Endothelial cell of umbilical vein (primary cell): ENCODE data around the gene HOXB3. TPM values are rescaled to one million over a fixed set of nuclear protein-coding genes. Genes with fewer than 3 reads are reported as not detected.
A peak's percentile ranks its signal among the peaks of the same experiment; 100 is the strongest.

ENCODE experiments used
- BruUV-seq: library from RNA; stranded (reverse); fragments of 400-500 nt; replicated peaks from 2 replicates; lab custom pipeline; 2021; lab: Mats Ljungman, UMichigan
- CTCF ChIA-PET: fragments of 300-600, 350-600 bp; sonication (Branson Sonifier 250); formaldehyde crosslinking; loops from one replicate; lab custom pipeline; 2021; ENCODE audit warnings: antibody characterized with exemption, inconsistent platforms; lab: Charles Lee
- POLR2A ChIA-PET: fragments of 300-600, 350-600 bp; sonication (Branson Sonifier 250); formaldehyde crosslinking; loops from one replicate; lab custom pipeline; 2021; ENCODE audit warnings: antibody characterized with exemption, inconsistent platforms; lab: Charles Lee
- DNase-seq: peaks from one replicate; pipeline ENCODE4 v3.0.0-alpha.2; 2011; ENCODE audit warnings: low read depth, low spot score
- FAIRE-seq: peaks from 2 replicates; lab custom pipeline; 2011; peaks lifted over from hg19 to GRCh38; lab: Jason Lieb, UNC
- H2AFZ ChIP-seq: 2 replicates; pipeline ENCODE4 v1.6.0; 2012; ENCODE audit warnings: low read depth, low read length, control low read depth, inconsistent platforms
- H3K27ac ChIP-seq: 2 replicates; pipeline ENCODE4 v1.5.1; 2011; ENCODE audit warnings: low read depth, mild to moderate bottlenecking, control low read depth, low read length, moderate library complexity; ENCODE audit not compliant: insufficient read depth
- H3K27me3 ChIP-seq, 2 experiments: 2 replicates each; pipeline versions ENCODE4 v1.6.0 to v1.6.1; 2011; ENCODE audit warnings: low read length in 2 of 2, mixed read lengths in 1 of 2; ENCODE audit not compliant: control insufficient read depth in 2 of 2, insufficient read depth in 2 of 2
- H3K36me3 ChIP-seq, 2 experiments: 2 replicates in 1 of 2; 3 replicates in 1 of 2; pipeline ENCODE4 v1.5.1; 2011; ENCODE audit warnings: low read length in 2 of 2, mild to moderate bottlenecking in 1 of 2, moderate library complexity in 1 of 2; ENCODE audit not compliant: control insufficient read depth in 2 of 2, insufficient read depth in 2 of 2; ENCODE audit errors: extremely low read depth in 1 of 2
- H3K4me1 ChIP-seq: 3 replicates; pipeline ENCODE4 v1.5.1; 2011; ENCODE audit warnings: mild to moderate bottlenecking, low read length; ENCODE audit not compliant: control insufficient read depth, insufficient read depth; ENCODE audit errors: extremely low read depth
- H3K4me2 ChIP-seq: 2 replicates; pipeline ENCODE4 v1.6.1; 2011; ENCODE audit warnings: low read length, control low read depth, mixed read lengths; ENCODE audit not compliant: insufficient read depth
- H3K4me3 ChIP-seq, 3 experiments: fragments of 200-600 bp in 1 of 3; sonication (generic), shearing (Covaris generic) in 1 of 3; replicated peaks in 1 of 3; 2 replicates each; pipeline ENCODE4 v1.5.1; 2011 to 2016; ENCODE audit warnings: control low read depth in 3 of 3, low read length in 3 of 3, mild to moderate bottlenecking in 2 of 3, inconsistent platforms in 1 of 3, low read depth in 1 of 3, moderate library complexity in 1 of 3; ENCODE audit not compliant: insufficient read depth in 1 of 3
- H3K79me2 ChIP-seq: 2 replicates; pipeline ENCODE4 v1.6.0; 2012; ENCODE audit warnings: low read length, inconsistent platforms; ENCODE audit not compliant: control insufficient read depth, insufficient read depth
- H3K9ac ChIP-seq: replicated peaks from 2 replicates; pipeline ENCODE3; 2011; ENCODE audit warnings: low read length, control low read depth; ENCODE audit not compliant: insufficient read depth; ENCODE audit errors: extremely low read depth
- H3K9me1 ChIP-seq: replicated peaks from 3 replicates; pipeline ENCODE4 v1.6.0; 2011; ENCODE audit warnings: mild to moderate bottlenecking, low read length; ENCODE audit not compliant: control insufficient read depth, insufficient read depth; ENCODE audit errors: extremely low read depth
- H3K9me3 ChIP-seq: replicated peaks from 2 replicates; pipeline ENCODE4 v1.5.1; 2012; ENCODE audit warnings: low read length, inconsistent platforms; ENCODE audit not compliant: control insufficient read depth, insufficient read depth
- H4K20me1 ChIP-seq: replicated peaks from 2 replicates; pipeline ENCODE3; 2011; ENCODE audit warnings: mild to moderate bottlenecking, low read length; ENCODE audit not compliant: control insufficient read depth, insufficient read depth; ENCODE audit errors: extremely low read depth
- EZH2 ChIP-seq: IDR thresholded peaks from 2 replicates; pipeline ENCODE4 v1.6.1; 2012; ENCODE audit warnings: borderline replicate concordance, low read depth, mild to moderate bottlenecking, moderate library complexity, low read length, inconsistent platforms; ENCODE audit not compliant: severe bottlenecking
- FOS ChIP-seq: IDR thresholded peaks from 2 replicates; pipeline ENCODE4 v1.6.1; 2011; ENCODE audit warnings: mild to moderate bottlenecking, low read length, moderate library complexity, borderline replicate concordance; ENCODE audit not compliant: insufficient read depth
- GATA2 ChIP-seq: IDR thresholded peaks from 2 replicates; pipeline ENCODE4 v1.7.0; 2011; ENCODE audit warnings: low read depth, mild to moderate bottlenecking, moderate library complexity, mixed read lengths, low read length; ENCODE audit not compliant: insufficient read length, insufficient read depth
- JUN ChIP-seq: IDR thresholded peaks from 2 replicates; pipeline ENCODE4 v1.6.1; 2011; ENCODE audit warnings: borderline replicate concordance, low read depth; ENCODE audit not compliant: insufficient read length, insufficient read depth
- MYC ChIP-seq: IDR thresholded peaks from one replicate; pipeline ENCODE4 v1.6.1; 2011; ENCODE audit warnings: mild to moderate bottlenecking, low read depth, low read length
- POLR2A ChIP-seq: IDR thresholded peaks from 2 replicates; pipeline ENCODE4 v1.6.1; 2012; ENCODE audit warnings: low read depth, mild to moderate bottlenecking, control low read depth, low read length
- POLR2AphosphoS5 ChIP-seq: IDR thresholded peaks from 2 replicates; pipeline ENCODE4 v1.6.1; 2012; ENCODE audit warnings: low read depth, mild to moderate bottlenecking, control low read depth, low read length, moderate library complexity; ENCODE audit not compliant: insufficient read depth
- dilution Hi-C: fragments of 300-500 bp; cut with MboI; formaldehyde crosslinking; loops from one replicate; pipeline ENCODE4 v1.15.0; 2019; ENCODE audit warnings: low sequenced_read_pairs; ENCODE audit not compliant: extremely low pct_ligation_motif_present
- intact Hi-C: fragments of 100-400 bp; cut with micrococcal nuclease; formaldehyde crosslinking; loops from one replicate; pipeline ENCODE4 v1.10.0; 2022
- polyA plus RNA-seq, 4 experiments: library from polyadenylated mRNA; depleted of rRNA in 3 of 4; stranded (reverse) in 3 of 4; unstranded in 1 of 4; fragments of >200 nt; gene quantifications; 2 replicates each; pipeline versions ENCODE4 v1.2.1 to v1.2.3, GENCODE V29; 2011 to 2012; ENCODE audit warnings: missing spikeins in 1 of 4
- total RNA-seq: library from RNA; stranded (reverse); gene quantifications from 2 replicates; pipeline ENCODE4 v1.2.3, GENCODE V29; 2021
- TF ChIP-seq, protein P1 (sequence below): IDR thresholded peaks from 2 replicates; pipeline ENCODE4 v1.6.1; 2011; ENCODE audit not compliant: insufficient read depth, insufficient read length
- TF ChIP-seq, protein P2 (sequence below), 2 donors: IDR thresholded peaks; 1 replicate in 1 of 2; 2 replicates in 1 of 2; pipeline ENCODE4 v1.5.1; 2011; ENCODE audit warnings: low read length in 2 of 2, mild to moderate bottlenecking in 2 of 2, moderate library complexity in 2 of 2, control low read depth in 1 of 2, inconsistent platforms in 1 of 2, low read depth in 1 of 2; ENCODE audit not compliant: insufficient read depth in 1 of 2; ENCODE audit errors: extremely low read depth in 1 of 2

The HOXB3 gene
- total and polyA plus RNA-seq, 2 donors (not counting 3 experiments of a cell fraction or from before 2014, with no cell fraction given): 29.6 to 56.6 TPM

DNA sequence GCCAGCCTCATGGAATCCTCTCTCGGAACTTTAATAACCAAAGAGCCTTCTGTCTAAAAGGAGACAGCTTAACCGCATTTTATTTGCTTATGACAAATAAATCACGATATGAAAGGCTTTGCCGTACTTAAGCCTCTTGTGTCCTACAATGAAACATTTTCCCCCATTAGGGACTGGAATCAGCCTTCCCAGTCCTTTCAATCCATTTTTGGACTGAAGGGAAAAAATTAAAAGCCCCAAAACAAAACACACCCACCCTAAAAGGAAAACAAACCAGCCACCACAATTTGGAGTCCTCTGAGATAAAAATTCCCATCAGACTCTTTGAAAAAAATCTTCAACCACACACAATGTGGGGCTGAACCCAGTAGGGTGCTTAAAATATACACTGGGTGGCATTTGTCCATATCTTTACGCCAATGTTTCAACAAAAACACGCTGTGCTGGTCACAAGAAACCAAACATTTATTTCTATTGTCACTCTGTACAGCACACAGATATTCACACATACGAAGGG lies 14.9 kb downstream of the HOXB3 start:
- intact Hi-C loops: loop anchor here (1.0 kb wide), 1 partner anchor 31 kb away; no protein-coding TSS in a partner anchor
- no peak overlapping the region for H2AFZ ChIP-seq
- H3K9me1 ChIP-seq: no peaks in the 10 kb centered on the region
- H3K79me2 ChIP-seq: peaks cover 94% of the 10 kb centered on the region
- FAIRE-seq: peak; percentile 38
- DNase-seq: peak; percentile 53
- H3K27ac ChIP-seq: peak overlapping the region; percentile 47
- ChIA-PET POLR2A (no interaction called here), CTCF (interaction anchor here (0.7 to 2.4 kb wide), 3 partner anchors 19 to 222 kb away, joined by 3 to 9 read pairs (median 4); no protein-coding TSS in a partner anchor)
- H3K27me3 ChIP-seq: no peaks in the 10 kb centered on the region
- H3K9me3 ChIP-seq: no peaks in the 10 kb centered on the region
- peaks cover 0 to 3% of the 10 kb centered on the region in 2 experiments for H3K36me3 ChIP-seq
- no peaks in the 10 kb centered on the region for H4K20me1 ChIP-seq
- H3K4me1 ChIP-seq: peaks cover 80% of the 10 kb centered on the region
- peak overlapping the region; percentile 81 for H3K4me2 ChIP-seq
- dilution Hi-C loops: no loop called here
- H3K9ac ChIP-seq: peak overlapping the region; percentile 29
- TF ChIP-seq, protein P1, sequence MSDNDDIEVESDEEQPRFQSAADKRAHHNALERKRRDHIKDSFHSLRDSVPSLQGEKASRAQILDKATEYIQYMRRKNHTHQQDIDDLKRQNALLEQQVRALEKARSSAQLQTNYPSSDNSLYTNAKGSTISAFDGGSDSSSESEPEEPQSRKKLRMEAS: no peak
- TF ChIP-seq JUN: no peak
- TF ChIP-seq MYC: no peak
- no peak for TF ChIP-seq FOS
- no peak for TF ChIP-seq EZH2
- no peak for TF ChIP-seq GATA2
- TF ChIP-seq POLR2AphosphoS5: no peak
- no peak for TF ChIP-seq POLR2A
- TF ChIP-seq, protein P2, sequence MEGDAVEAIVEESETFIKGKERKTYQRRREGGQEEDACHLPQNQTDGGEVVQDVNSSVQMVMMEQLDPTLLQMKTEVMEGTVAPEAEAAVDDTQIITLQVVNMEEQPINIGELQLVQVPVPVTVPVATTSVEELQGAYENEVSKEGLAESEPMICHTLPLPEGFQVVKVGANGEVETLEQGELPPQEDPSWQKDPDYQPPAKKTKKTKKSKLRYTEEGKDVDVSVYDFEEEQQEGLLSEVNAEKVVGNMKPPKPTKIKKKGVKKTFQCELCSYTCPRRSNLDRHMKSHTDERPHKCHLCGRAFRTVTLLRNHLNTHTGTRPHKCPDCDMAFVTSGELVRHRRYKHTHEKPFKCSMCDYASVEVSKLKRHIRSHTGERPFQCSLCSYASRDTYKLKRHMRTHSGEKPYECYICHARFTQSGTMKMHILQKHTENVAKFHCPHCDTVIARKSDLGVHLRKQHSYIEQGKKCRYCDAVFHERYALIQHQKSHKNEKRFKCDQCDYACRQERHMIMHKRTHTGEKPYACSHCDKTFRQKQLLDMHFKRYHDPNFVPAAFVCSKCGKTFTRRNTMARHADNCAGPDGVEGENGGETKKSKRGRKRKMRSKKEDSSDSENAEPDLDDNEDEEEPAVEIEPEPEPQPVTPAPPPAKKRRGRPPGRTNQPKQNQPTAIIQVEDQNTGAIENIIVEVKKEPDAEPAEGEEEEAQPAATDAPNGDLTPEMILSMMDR (IDR thresholded peaks at IDR 0.05; ENCODE audit: extremely low read depth in 1 of 2, insufficient read depth in 1 of 2, low read depth in 1 of 2, low read length in 2 of 2): no peak
- peak overlapping the region in 2 of 3 experiments; percentile 9 to 46 for H3K4me3 ChIP-seq
- BruUV-seq: no TSS peak
